Measurements from ENCODE around the gene TAX1BP3.

DNA sequence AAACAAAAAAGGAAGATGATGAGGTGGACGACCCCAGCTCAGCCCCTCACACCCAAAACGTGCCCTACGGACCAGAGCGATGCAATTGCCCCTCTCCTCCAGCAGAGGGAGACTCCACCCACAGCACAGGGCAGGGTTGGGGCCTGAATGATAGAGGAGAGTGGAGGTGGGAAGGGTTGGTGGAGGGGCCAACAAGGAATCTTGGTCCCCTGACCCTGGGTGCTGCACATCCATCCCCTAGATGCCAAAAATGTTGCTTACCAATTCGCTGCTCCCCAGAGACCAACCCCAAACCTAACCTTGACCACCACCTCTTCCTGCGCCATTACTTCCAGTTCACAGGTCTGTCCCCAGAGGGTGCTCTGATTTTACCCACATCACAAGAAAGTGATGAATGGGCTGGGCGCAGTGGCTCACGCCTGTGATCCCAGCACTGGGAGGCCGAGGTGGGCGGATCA, 14.7 kb upstream of the TAX1BP3 start:
- no peak for TF ChIP-seq POLR2AphosphoS5 (IDR thresholded peaks at IDR 0.05)
- TF ChIP-seq, protein P1, sequence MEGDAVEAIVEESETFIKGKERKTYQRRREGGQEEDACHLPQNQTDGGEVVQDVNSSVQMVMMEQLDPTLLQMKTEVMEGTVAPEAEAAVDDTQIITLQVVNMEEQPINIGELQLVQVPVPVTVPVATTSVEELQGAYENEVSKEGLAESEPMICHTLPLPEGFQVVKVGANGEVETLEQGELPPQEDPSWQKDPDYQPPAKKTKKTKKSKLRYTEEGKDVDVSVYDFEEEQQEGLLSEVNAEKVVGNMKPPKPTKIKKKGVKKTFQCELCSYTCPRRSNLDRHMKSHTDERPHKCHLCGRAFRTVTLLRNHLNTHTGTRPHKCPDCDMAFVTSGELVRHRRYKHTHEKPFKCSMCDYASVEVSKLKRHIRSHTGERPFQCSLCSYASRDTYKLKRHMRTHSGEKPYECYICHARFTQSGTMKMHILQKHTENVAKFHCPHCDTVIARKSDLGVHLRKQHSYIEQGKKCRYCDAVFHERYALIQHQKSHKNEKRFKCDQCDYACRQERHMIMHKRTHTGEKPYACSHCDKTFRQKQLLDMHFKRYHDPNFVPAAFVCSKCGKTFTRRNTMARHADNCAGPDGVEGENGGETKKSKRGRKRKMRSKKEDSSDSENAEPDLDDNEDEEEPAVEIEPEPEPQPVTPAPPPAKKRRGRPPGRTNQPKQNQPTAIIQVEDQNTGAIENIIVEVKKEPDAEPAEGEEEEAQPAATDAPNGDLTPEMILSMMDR (IDR thresholded peaks at IDR 0.05): peak; percentile 52 to 88
